GM21423 (cell line): ENCODE measurements around the gene KDM5D.
A peak's percentile ranks its signal among the peaks of the same experiment; 100 is the strongest.

Experiments used
- ATAC-seq: cut with Tn5 transposase; IDR thresholded peaks from one replicate; pipeline ENCODE4 v1.9.1; 2021; ENCODE audit warnings: mild to moderate bottlenecking, moderate library complexity; ENCODE audit not compliant: unreplicated experiment

Gene KDM5D

GRCh38 chrY:19744381-19745378 is at the start of gene KDM5D:
KDM5D (minus strand) TSS chrY:19744726; CDS start chrY:19744534, 192 bp downstream.
- peak; percentile 86 for ATAC-seq

GRCh38 chrY:19768375-19768774 is 23.8 kb upstream of the KDM5D start:
- no peak for ATAC-seq

- no peak for ATAC-seq
Observed at GRCh38 chrY:19743331-19743730, 1.2 kb downstream of the KDM5D start.

- no peak for ATAC-seq
Observed at GRCh38 chrY:19742153-19742552, 2.4 kb downstream of the KDM5D start.

GRCh38 chrY:19734425-19734824 is 10.1 kb downstream of the KDM5D start:
- no peak for ATAC-seq

GRCh38 chrY:19717950-19718349 is 26.6 kb downstream of the KDM5D start:
- ATAC-seq: peak; percentile 90

GRCh38 chrY:19717146-19717545 is 27.4 kb downstream of the KDM5D start:
- ATAC-seq: no peak

- ATAC-seq: no peak
Observed at GRCh38 chrY:19715226-19715625, 29.3 kb downstream of the KDM5D start.

GRCh38 chrY:19713430-19713829 is 31.1 kb downstream of the KDM5D start:
- ATAC-seq: no peak

GRCh38 chrY:19706273-19706672 is 38.3 kb downstream of the KDM5D start:
- no peak for ATAC-seq

- no peak for ATAC-seq
Observed at GRCh38 chrY:19698495-19698894, 46.0 kb downstream of the KDM5D start.

GRCh38 chrY:19680821-19681220 is 63.7 kb downstream of the KDM5D start:
- no peak for ATAC-seq
